GM19438 (cell line): ENCODE measurements around the gene ASB8.
"Not testable (repeated sequence)": the region's sequence is repeated elsewhere in the genome, so short reads cannot be mapped to it uniquely, and the experiment has no call there.

ENCODE experiments used
- ATAC-seq: cut with Tn5 transposase; IDR thresholded peaks from one replicate; pipeline ENCODE4 v1.9.1; 2021; ENCODE audit warnings: low read depth; ENCODE audit not compliant: unreplicated experiment

The ASB8 gene

GRCh38 chr12:48145981-48146380 lies 11.3 kb downstream of the ASB8 start:
- ATAC-seq, result no peak

GRCh38 chr12:48143898-48144297 lies 13.4 kb downstream of the ASB8 start:
- no peak for ATAC-seq

GRCh38 chr12:48142818-48143674 lies 14.3 kb downstream of the ASB8 start:
- no peak for ATAC-seq

GRCh38 chr12:48135027-48135426 lies 22.3 kb downstream of the ASB8 start:
- ATAC-seq, result no peak

GRCh38 chr12:48132826-48133225 lies 24.5 kb downstream of the ASB8 start:
- no peak for ATAC-seq

GRCh38 chr12:48131517-48131916 lies 25.8 kb downstream of the ASB8 start:
- ATAC-seq, result no peak

GRCh38 chr12:48129376-48129775 lies 27.9 kb downstream of the ASB8 start:
- ATAC-seq, result no peak

- no peak for ATAC-seq
Measured at GRCh38 chr12:48128800-48129199, 28.5 kb downstream of the ASB8 start.

GRCh38 chr12:48126953-48127630 lies 30.2 kb downstream of the ASB8 start:
- no peak for ATAC-seq

- ATAC-seq, result no peak
Measured at GRCh38 chr12:48125985-48126384, 31.3 kb downstream of the ASB8 start.

- not testable (repeated sequence) for ATAC-seq
Measured at GRCh38 chr12:48125542-48125941, 31.8 kb downstream of the ASB8 start.

GRCh38 chr12:48123169-48123568 lies 34.1 kb downstream of the ASB8 start:
- no peak for ATAC-seq

GRCh38 chr12:48122065-48122834 lies 35.1 kb downstream of the ASB8 start:
- no peak for ATAC-seq

- ATAC-seq, result no peak
Measured at GRCh38 chr12:48121522-48121921, 35.8 kb downstream of the ASB8 start.

- no peak for ATAC-seq
Measured at GRCh38 chr12:48119834-48120195, 37.5 kb downstream of the ASB8 start.

GRCh38 chr12:48119078-48119833 lies 38.1 kb downstream of the ASB8 start, which contains the start of gene PFKM:
Gene PFKM, plus strand, starts transcription at chr12:48119364. Its CDS starts 3,411 bp downstream, at chr12:48122775.
- peak; percentile 100 for ATAC-seq

- no peak for ATAC-seq
Measured at GRCh38 chr12:48118284-48118871, 38.9 kb downstream of the ASB8 start.

GRCh38 chr12:48115957-48116356 lies 41.4 kb downstream of the ASB8 start:
- no peak for ATAC-seq

- ATAC-seq, result not testable (repeated sequence)
Measured at GRCh38 chr12:48111312-48111693, 46.0 kb downstream of the ASB8 start.

GRCh38 chr12:48110691-48111311 lies 46.5 kb downstream of the ASB8 start:
- no peak for ATAC-seq
